Esophagus squamous epithelium (tissue), 4 donors: ENCODE results near the gene CDC42BPA.

Experiments used
- CTCF ChIP-seq, 6 experiments: fragments of 450-650 bp in 4 of 6; fragments of 200-600 bp in 2 of 6; sonication (generic) in 2 of 6; IDR thresholded peaks; one replicate each; pipeline ENCODE4 v1.5.1; 2016 to 2019; ENCODE audit warnings: antibody characterized with exemption in 6 of 6, mild to moderate bottlenecking in 4 of 6, moderate library complexity in 4 of 6
- POLR2A ChIP-seq, 4 donors: fragments of 450-650 bp; IDR thresholded peaks; one replicate each; pipeline ENCODE4 v1.6.1; 2017; ENCODE audit warnings: antibody characterized with exemption in 4 of 4, mild to moderate bottlenecking in 4 of 4, moderate library complexity in 3 of 4

- TF ChIP-seq CTCF (IDR thresholded peaks at IDR 0.05) (no peak), POLR2A (IDR thresholded peaks at IDR 0.05) (no peak)
Observed at GRCh38 chr1:226962421-226963391, 355.6 kb downstream of the CDC42BPA start.
